Neuronal stem cell (in vitro differentiated cells): ENCODE data around the gene ZMIZ1.
A peak's percentile ranks its signal among the peaks of the same experiment; 100 is the strongest.
"Not testable (repeated sequence)": the region's sequence is repeated elsewhere in the genome, so short reads cannot be mapped to it uniquely, and the experiment has no call there.

ENCODE experiments used
- DNase-seq: peaks from one replicate; pipeline ENCODE4 v3.0.0-alpha.2; 2013; ENCODE audit warnings: low spot score
- H2AFZ ChIP-seq: one replicate; pipeline ENCODE4 v1.6.1; 2013; ENCODE audit warnings: mild to moderate bottlenecking, low read length, inconsistent platforms
- H2AK5ac ChIP-seq: 2 replicates; pipeline ENCODE4 v1.6.1; 2013; ENCODE audit warnings: low read depth, mild to moderate bottlenecking, inconsistent platforms, low read length, moderate library complexity, mixed read lengths
- H2BK120ac ChIP-seq: 2 replicates; pipeline ENCODE4 v1.6.1; 2013; ENCODE audit warnings: low read depth, mild to moderate bottlenecking, inconsistent platforms, low read length, moderate library complexity, mixed read lengths
- H2BK12ac ChIP-seq: one replicate; pipeline ENCODE4 v1.6.1; 2013; ENCODE audit warnings: low read length, inconsistent platforms
- H2BK15ac ChIP-seq: 2 replicates; pipeline ENCODE4 v1.6.1; 2013; ENCODE audit warnings: mild to moderate bottlenecking, low read length, inconsistent platforms, mixed read lengths
- H2BK5ac ChIP-seq: one replicate; pipeline ENCODE4 v1.6.1; 2013; ENCODE audit warnings: inconsistent platforms, mild to moderate bottlenecking, low read length, moderate library complexity
- H3K14ac ChIP-seq: one replicate; pipeline ENCODE4 v1.6.1; 2013; ENCODE audit warnings: low read length, inconsistent platforms
- H3K18ac ChIP-seq: 2 replicates; pipeline ENCODE4 v1.6.1; 2013; ENCODE audit warnings: low read length, inconsistent platforms
- H3K23ac ChIP-seq: 2 replicates; pipeline ENCODE4 v1.6.1; 2013; ENCODE audit warnings: low read depth, mild to moderate bottlenecking, mixed read lengths, low read length, inconsistent platforms; ENCODE audit not compliant: poor library complexity
- H3K27ac ChIP-seq: replicated peaks from 3 replicates; pipeline ENCODE4 v1.5.1; 2013; ENCODE audit warnings: low read length, inconsistent platforms
- H3K27me3 ChIP-seq, 3 experiments: 2 replicates each; pipeline ENCODE4 v1.6.1; 2013; ENCODE audit warnings: low read length in 3 of 3, mild to moderate bottlenecking in 2 of 3, inconsistent platforms in 1 of 3, low read depth in 1 of 3, mixed read lengths in 1 of 3, moderate library complexity in 1 of 3; ENCODE audit not compliant: control insufficient read depth in 3 of 3, insufficient read depth in 3 of 3
- H3K36me3 ChIP-seq, 2 donors: replicated peaks in 1 of 2; 2 replicates each; pipeline ENCODE4 v1.6.1; 2013; ENCODE audit warnings: low read length in 2 of 2; ENCODE audit not compliant: control insufficient read depth in 2 of 2, insufficient read depth in 2 of 2
- H3K4ac ChIP-seq: 2 replicates; pipeline ENCODE4 v1.6.1; 2013; ENCODE audit warnings: inconsistent platforms, mild to moderate bottlenecking, low read length, moderate library complexity
- H3K4me1 ChIP-seq, 2 donors: 1 replicate in 1 of 2; 2 replicates in 1 of 2; pipeline ENCODE4 v1.6.1; 2013; ENCODE audit warnings: low read length in 2 of 2, low read depth in 1 of 2; ENCODE audit not compliant: control insufficient read depth in 2 of 2, insufficient read depth in 1 of 2
- H3K4me2 ChIP-seq: one replicate; pipeline ENCODE4 v1.6.1; 2013; ENCODE audit warnings: mild to moderate bottlenecking, low read length, inconsistent platforms; ENCODE audit not compliant: insufficient read depth, poor library complexity, severe bottlenecking
- H3K4me3 ChIP-seq, 2 donors: 2 replicates each; pipeline ENCODE4 v1.5.1; 2013; ENCODE audit warnings: low read length in 2 of 2, mild to moderate bottlenecking in 2 of 2, inconsistent platforms in 1 of 2, moderate library complexity in 1 of 2
- H3K79me1 ChIP-seq: one replicate; pipeline ENCODE4 v1.6.1; 2013; ENCODE audit warnings: low read depth, mild to moderate bottlenecking, inconsistent platforms, low read length, moderate library complexity
- H3K9ac ChIP-seq: one replicate; pipeline ENCODE4 v1.6.1; 2013; ENCODE audit warnings: mild to moderate bottlenecking, low read depth, low read length, inconsistent platforms; ENCODE audit not compliant: poor library complexity
- H3K9me3 ChIP-seq, 2 donors: replicated peaks in 1 of 2; 2 replicates each; pipeline versions ENCODE3 to v1.6.1; 2013; ENCODE audit warnings: low read length in 2 of 2, mild to moderate bottlenecking in 2 of 2, inconsistent platforms in 1 of 2, low read depth in 1 of 2, mixed read lengths in 1 of 2, moderate library complexity in 1 of 2; ENCODE audit not compliant: control insufficient read depth in 2 of 2, insufficient read depth in 1 of 2
- H4K8ac ChIP-seq: one replicate; pipeline ENCODE4 v1.6.1; 2013; ENCODE audit warnings: low read depth, mild to moderate bottlenecking, inconsistent platforms, low read length, moderate library complexity
- H4K91ac ChIP-seq: one replicate; pipeline ENCODE4 v1.6.1; 2013; ENCODE audit warnings: low read length, low read depth, mild to moderate bottlenecking, inconsistent platforms; ENCODE audit not compliant: poor library complexity
- WGBS, 2 donors: extraction: QIAGEN DNeasy Blood & Tissue Kit; methylation state at CpG; one replicate each; pipeline ENCODE4 v1.1.7; 2013; ENCODE audit warnings: missing lambda C conversion rate in 2 of 2, mixed read lengths in 1 of 2; ENCODE audit not compliant: insufficient read length in 2 of 2, insufficient replicate concordance in 1 of 2; ENCODE audit errors: extremely low coverage in 2 of 2; 5-methylcytosine and 5-hydroxymethylcytosine counted together

The ZMIZ1 gene

DNA sequence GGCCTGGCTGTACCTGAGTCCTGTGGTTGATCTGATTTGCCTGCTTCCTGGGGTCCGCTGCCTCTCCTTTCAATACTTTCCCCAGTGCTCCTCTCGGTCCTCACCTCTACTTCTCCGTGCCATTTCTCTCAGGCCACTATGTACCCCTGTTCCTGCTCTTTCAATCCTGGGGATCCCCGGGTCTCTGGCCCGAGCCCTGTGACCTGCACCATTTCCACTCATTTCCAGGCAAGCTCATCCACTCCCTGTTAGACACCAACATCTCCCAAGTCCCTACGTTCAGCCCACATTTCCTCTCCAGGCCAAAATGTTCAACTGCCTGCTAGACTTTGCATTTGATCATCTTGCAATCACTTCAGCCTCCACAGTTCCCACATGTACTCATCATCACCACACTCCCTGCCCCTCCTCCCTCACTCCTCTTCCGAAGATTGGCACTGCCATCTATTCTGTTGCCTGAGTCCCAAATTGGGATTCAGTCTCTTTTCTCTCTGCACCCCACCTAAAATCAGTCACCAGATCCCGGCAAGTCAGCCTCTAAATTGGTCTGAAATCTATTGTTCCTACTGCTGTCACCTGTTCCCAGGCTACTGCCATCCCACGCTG lies 34.4 kb upstream of the ZMIZ1 start:
- Histone ChIP-seq H3K27ac (no peak overlapping the region), H2BK5ac (no peak overlapping the region), H4K8ac (no peak overlapping the region), H3K79me1 (no peaks in the 10 kb centered on the region), H3K4me3 (no peak overlapping the region), H2AFZ (no peak overlapping the region), H3K27me3 (peaks cover 0 to 19% (median 0%) of the 10 kb centered on the region in 3 experiments), H3K23ac (no peak overlapping the region), H3K9ac (no peak overlapping the region), H3K14ac (no peak overlapping the region), H3K18ac (no peak overlapping the region), H2AK5ac (no peak overlapping the region), H2BK12ac (no peak overlapping the region), H4K91ac (no peak overlapping the region), H3K4me1 (peaks cover 4 to 7% of the 10 kb centered on the region in 2 donors), H3K9me3 (peaks cover 0 to 2% of the 10 kb centered on the region in 2 donors), H3K4me2 (no peak overlapping the region), H3K4ac (no peak overlapping the region), H3K36me3 (no peaks in the 10 kb centered on the region), H2BK15ac (no peak overlapping the region), H2BK120ac (no peak overlapping the region)
- DNase-seq, result no peak
- whole genome bisulfite sequencing, 2 donors, result no CpG with 5 or more reads among the region's 9 CpGs

GRCh38 chr10:79036416-79036815 lies 32.4 kb upstream of the ZMIZ1 start:
- H3K4me3 ChIP-seq, H2BK5ac ChIP-seq, H3K79me1 ChIP-seq, H2BK12ac ChIP-seq, DNase-seq, H3K14ac ChIP-seq, H3K4me1 ChIP-seq, H2BK15ac ChIP-seq, H3K23ac ChIP-seq, H3K18ac ChIP-seq, H2BK120ac ChIP-seq, H4K91ac ChIP-seq, H3K4ac ChIP-seq, H3K4me2 ChIP-seq, H3K27ac ChIP-seq, H2AK5ac ChIP-seq, H3K9me3 ChIP-seq, H3K27me3 ChIP-seq, H3K36me3 ChIP-seq, H3K9ac ChIP-seq, H4K8ac ChIP-seq, H2AFZ ChIP-seq: not testable (repeated sequence)
- no CpG with 5 or more reads among the region's 6 CpGs for WGBS, 2 donors

DNA sequence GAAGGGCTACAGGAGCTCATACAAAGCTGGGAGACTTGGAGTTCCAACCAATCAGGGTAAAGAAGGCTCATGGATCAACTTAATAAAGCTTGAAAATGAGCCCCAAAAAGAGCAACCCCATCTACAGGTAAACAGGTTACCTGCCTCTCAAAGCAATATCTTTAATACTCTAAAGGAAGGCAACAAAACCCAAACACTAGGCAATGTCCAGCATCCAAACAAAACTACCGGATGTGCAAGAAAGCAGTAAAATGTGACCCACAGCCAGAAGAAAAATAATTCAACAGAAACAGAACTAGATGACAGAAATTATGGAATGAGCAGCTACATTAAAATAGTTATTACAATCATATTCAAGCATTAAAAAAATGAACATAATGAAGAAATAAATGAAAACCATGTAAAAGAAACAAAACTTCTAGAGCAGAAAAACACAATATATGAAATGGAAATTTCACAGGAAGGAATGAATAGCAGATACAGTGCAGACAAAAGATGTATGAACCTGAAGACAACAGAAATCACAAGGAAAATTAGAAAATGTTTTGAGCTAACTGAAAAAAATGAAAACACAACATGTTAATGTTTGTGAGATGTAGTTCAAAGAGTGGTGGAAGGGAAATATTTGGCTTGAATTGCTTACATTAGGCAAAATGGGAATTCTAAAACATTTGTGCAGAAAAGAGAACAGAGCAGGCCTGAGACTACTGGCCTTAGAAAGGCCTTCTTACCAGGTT lies 30.5 kb upstream of the ZMIZ1 start:
- Histone ChIP-seq H3K4ac (no peak overlapping the region), H3K4me3 (no peak overlapping the region), H3K18ac (no peak overlapping the region), H3K4me1 (peaks cover 4 to 7% of the 10 kb centered on the region in 2 donors), H2BK15ac (no peak overlapping the region), H2AK5ac (no peak overlapping the region), H2AFZ (peak overlapping the region; percentile 71), H4K8ac (no peak overlapping the region), H3K9me3 (peaks cover 0 to 2% of the 10 kb centered on the region in 2 donors), H3K79me1 (no peaks in the 10 kb centered on the region), H3K36me3 (no peaks in the 10 kb centered on the region), H2BK120ac (no peak overlapping the region), H2BK12ac (no peak overlapping the region), H4K91ac (no peak overlapping the region), H3K27ac (no peak overlapping the region), H3K27me3 (peaks cover 0 to 5% (median 0%) of the 10 kb centered on the region in 3 experiments), H3K14ac (no peak overlapping the region), H2BK5ac (no peak overlapping the region), H3K23ac (no peak overlapping the region), H3K4me2 (no peak overlapping the region), H3K9ac (no peak overlapping the region)
- no CpG with 5 or more reads among the region's 1 CpG for WGBS, 2 donors
- no peak for DNase-seq

- no CpG with 5 or more reads among the region's 5 CpGs for WGBS, 2 donors
These were observed 29.9 kb upstream of the ZMIZ1 start for GRCh38 chr10:79038841-79039201.

More at GRCh38 chr10:79038841-79039201, 29.9 kb upstream of the ZMIZ1 start:
- no peak overlapping the region for H2BK120ac ChIP-seq
- H3K27me3 ChIP-seq, result peaks cover 0 to 5% (median 0%) of the 10 kb centered on the region in 3 experiments
- H3K23ac ChIP-seq, result no peak overlapping the region
- peaks cover 4 to 7% of the 10 kb centered on the region in 2 donors for H3K4me1 ChIP-seq
- H2BK12ac ChIP-seq, result no peak overlapping the region
- no peak overlapping the region for H2BK5ac ChIP-seq
- H3K9ac ChIP-seq, result no peak overlapping the region
- H2AK5ac ChIP-seq, result no peak overlapping the region
- DNase-seq, result peak; percentile 44
- no peak overlapping the region for H3K4me2 ChIP-seq
- H3K79me1 ChIP-seq, result no peaks in the 10 kb centered on the region
- H2BK15ac ChIP-seq, result no peak overlapping the region
- H3K9me3 ChIP-seq, result peaks cover 0 to 2% of the 10 kb centered on the region in 2 donors
- no peak overlapping the region for H3K27ac ChIP-seq
- H3K4ac ChIP-seq, result no peak overlapping the region
- H4K8ac ChIP-seq, result no peak overlapping the region
- no peak overlapping the region for H3K4me3 ChIP-seq
- H2AFZ ChIP-seq, result peak overlapping the region; percentile 71
- no peak overlapping the region for H4K91ac ChIP-seq
- no peaks in the 10 kb centered on the region for H3K36me3 ChIP-seq
- H3K14ac ChIP-seq, result no peak overlapping the region
- no peak overlapping the region for H3K18ac ChIP-seq
